HL-60 (cell line): ENCODE results near the gene HBD.

Experiments
- CTCF ChIP-seq: IDR thresholded peaks from one replicate; pipeline ENCODE4 v1.5.1; 2011; ENCODE audit warnings: low read length, control low read depth, inconsistent platforms; ENCODE audit not compliant: insufficient read depth
- GABPA ChIP-seq: IDR thresholded peaks from 2 replicates; pipeline ENCODE4 v1.6.1; 2012; ENCODE audit warnings: low read depth
- POLR2AphosphoS5 ChIP-seq: IDR thresholded peaks from 2 replicates; pipeline ENCODE4 v1.6.1; 2012; ENCODE audit warnings: low read depth
- TF ChIP-seq, protein P1 (sequence below): IDR thresholded peaks from 2 replicates; pipeline ENCODE4 v1.6.1; 2012; ENCODE audit warnings: low read depth; ENCODE audit not compliant: insufficient replicate concordance

DNA sequence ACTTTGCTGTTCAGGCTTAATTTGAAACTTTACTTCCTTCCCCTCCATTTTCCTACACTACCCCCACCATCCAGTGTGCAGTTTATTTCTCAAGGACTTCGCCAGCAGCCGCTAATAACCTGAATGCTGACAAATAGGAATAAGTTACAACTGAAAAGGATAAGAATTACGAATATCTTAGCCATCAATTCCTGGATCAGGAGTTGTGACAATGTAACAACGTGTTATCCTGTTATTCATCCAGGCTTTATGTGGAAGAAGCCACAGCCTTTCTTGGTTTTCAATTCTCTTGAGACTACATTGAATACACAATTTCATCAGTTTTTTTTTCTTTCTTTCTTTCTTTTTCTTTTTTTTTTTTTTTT, 9.5 kb upstream of the HBD start:
- TF ChIP-seq CTCF = no peak
- TF ChIP-seq POLR2AphosphoS5 = no peak
- TF ChIP-seq, protein P1, sequence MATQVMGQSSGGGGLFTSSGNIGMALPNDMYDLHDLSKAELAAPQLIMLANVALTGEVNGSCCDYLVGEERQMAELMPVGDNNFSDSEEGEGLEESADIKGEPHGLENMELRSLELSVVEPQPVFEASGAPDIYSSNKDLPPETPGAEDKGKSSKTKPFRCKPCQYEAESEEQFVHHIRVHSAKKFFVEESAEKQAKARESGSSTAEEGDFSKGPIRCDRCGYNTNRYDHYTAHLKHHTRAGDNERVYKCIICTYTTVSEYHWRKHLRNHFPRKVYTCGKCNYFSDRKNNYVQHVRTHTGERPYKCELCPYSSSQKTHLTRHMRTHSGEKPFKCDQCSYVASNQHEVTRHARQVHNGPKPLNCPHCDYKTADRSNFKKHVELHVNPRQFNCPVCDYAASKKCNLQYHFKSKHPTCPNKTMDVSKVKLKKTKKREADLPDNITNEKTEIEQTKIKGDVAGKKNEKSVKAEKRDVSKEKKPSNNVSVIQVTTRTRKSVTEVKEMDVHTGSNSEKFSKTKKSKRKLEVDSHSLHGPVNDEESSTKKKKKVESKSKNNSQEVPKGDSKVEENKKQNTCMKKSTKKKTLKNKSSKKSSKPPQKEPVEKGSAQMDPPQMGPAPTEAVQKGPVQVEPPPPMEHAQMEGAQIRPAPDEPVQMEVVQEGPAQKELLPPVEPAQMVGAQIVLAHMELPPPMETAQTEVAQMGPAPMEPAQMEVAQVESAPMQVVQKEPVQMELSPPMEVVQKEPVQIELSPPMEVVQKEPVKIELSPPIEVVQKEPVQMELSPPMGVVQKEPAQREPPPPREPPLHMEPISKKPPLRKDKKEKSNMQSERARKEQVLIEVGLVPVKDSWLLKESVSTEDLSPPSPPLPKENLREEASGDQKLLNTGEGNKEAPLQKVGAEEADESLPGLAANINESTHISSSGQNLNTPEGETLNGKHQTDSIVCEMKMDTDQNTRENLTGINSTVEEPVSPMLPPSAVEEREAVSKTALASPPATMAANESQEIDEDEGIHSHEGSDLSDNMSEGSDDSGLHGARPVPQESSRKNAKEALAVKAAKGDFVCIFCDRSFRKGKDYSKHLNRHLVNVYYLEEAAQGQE = no peak
- TF ChIP-seq GABPA = no peak
